Endodermal cell (in vitro differentiated cells): ENCODE data around the gene PPP4R1. TPM values are rescaled to one million over a fixed set of nuclear protein-coding genes. Genes with fewer than 3 reads are reported as not detected.
"Not testable (repeated sequence)": the region's sequence is repeated elsewhere in the genome, so short reads cannot be mapped to it uniquely, and the experiment has no call there.

Experiments
- DNase-seq: peaks from one replicate; pipeline ENCODE4 v3.0.0-alpha.2; 2017
- H3K27ac ChIP-seq: 2 replicates; pipeline ENCODE4 v1.5.1; 2013; ENCODE audit warnings: mild to moderate bottlenecking, low read depth, low read length, moderate library complexity
- H3K27me3 ChIP-seq: 2 replicates; pipeline ENCODE4 v1.6.1; 2013; ENCODE audit warnings: mild to moderate bottlenecking, low read length, moderate library complexity; ENCODE audit not compliant: insufficient read depth, control insufficient read depth, poor library complexity, severe bottlenecking
- H3K36me3 ChIP-seq: 2 replicates; pipeline ENCODE4 v1.7.0; 2013; ENCODE audit warnings: mild to moderate bottlenecking, low read length, moderate library complexity; ENCODE audit not compliant: control insufficient read depth, insufficient read depth
- H3K4me1 ChIP-seq: one replicate; pipeline ENCODE4 v1.7.0; 2013; ENCODE audit warnings: low read length; ENCODE audit not compliant: control insufficient read depth, insufficient read depth
- H3K4me3 ChIP-seq: 2 replicates; pipeline ENCODE4 v1.5.1; 2013; ENCODE audit warnings: mild to moderate bottlenecking, low read length, moderate library complexity
- H3K9ac ChIP-seq: 2 replicates; pipeline ENCODE4 v1.6.1; 2013; ENCODE audit warnings: mild to moderate bottlenecking, low read length, moderate library complexity; ENCODE audit not compliant: poor library complexity, severe bottlenecking; ENCODE audit errors: extremely low read depth
- H3K9me3 ChIP-seq: 2 replicates; pipeline ENCODE4 v1.6.1; 2013; ENCODE audit warnings: mild to moderate bottlenecking, low read length, moderate library complexity; ENCODE audit not compliant: control insufficient read depth
- H3K27ac Mint-ChIP-seq: 2 replicates; pipeline ENCODE4 v1.8.0; 2020; ENCODE audit warnings: mixed read lengths
- H3K27me3 Mint-ChIP-seq: 2 replicates; pipeline ENCODE4 v1.8.0; 2021; ENCODE audit warnings: mild to moderate bottlenecking, mixed read lengths; ENCODE audit not compliant: insufficient read depth
- H3K36me3 Mint-ChIP-seq: 2 replicates; pipeline ENCODE4 v1.8.0; 2020; ENCODE audit warnings: low read depth, mixed read lengths
- H3K4me1 Mint-ChIP-seq: 2 replicates; pipeline ENCODE4 v1.8.0; 2020; ENCODE audit warnings: mixed read lengths
- H3K4me3 Mint-ChIP-seq: 2 replicates; pipeline ENCODE4 v1.8.0; 2020; ENCODE audit warnings: mild to moderate bottlenecking, moderate library complexity, mixed read lengths
- H3K9me3 Mint-ChIP-seq: 2 replicates; pipeline ENCODE4 v1.8.0; 2020; ENCODE audit warnings: mild to moderate bottlenecking, mixed read lengths
- CTCF ChIP-seq: fragments of 200-600 bp; sonication (generic); conservative IDR thresholded peaks from 2 replicates; pipeline ENCODE4 v1.5.0; 2021; ENCODE audit warnings: antibody characterized with exemption, mild to moderate bottlenecking
- WGBS, 2 experiments: methylation state at CpG; one replicate each; pipeline versions ENCODE4 v1.1.5 to v1.1.7; 2013; ENCODE audit warnings: missing lambda C conversion rate in 2 of 2, mixed read lengths in 1 of 2; ENCODE audit not compliant: insufficient coverage in 1 of 2, insufficient read length in 1 of 2; 5-methylcytosine and 5-hydroxymethylcytosine counted together
- total RNA-seq, 2 donors: library from RNA; stranded (reverse); fragmentation: NEBNext Ultra II Directional in 1 of 2; extraction: Animal tissue kit (Norgen Biotek cat#: 25700) in 1 of 2; gene quantifications; 2 replicates in 1 of 2; 3 replicates in 1 of 2; pipeline ENCODE4 v1.2.1, GENCODE V29; 2021

The PPP4R1 gene
- total RNA-seq, 2 donors from 2014 or later = 85.8 to 116 TPM

DNA sequence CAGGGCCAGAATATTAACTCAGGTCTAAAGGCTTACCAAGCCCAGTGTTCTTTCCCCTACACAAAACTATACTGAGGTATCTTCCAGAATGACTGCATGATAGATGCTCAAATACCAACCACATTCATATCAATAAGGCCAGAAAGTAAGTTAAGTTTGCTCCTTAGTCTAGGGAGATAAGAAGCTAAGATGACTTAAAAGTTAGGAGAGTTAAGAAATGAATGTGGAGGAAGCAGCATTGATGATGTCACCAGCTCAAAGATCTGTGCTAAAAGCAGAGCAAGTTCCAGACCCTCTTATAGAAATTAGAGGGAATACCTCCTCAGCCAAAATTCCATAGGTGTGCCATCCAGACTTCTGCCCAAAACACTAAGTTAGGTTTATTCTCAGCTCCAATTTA lies 6.1 kb downstream of the PPP4R1 start:
- no peaks in the 10 kb centered on the region for H3K27me3 ChIP-seq
- peaks cover 23% of the 10 kb centered on the region for H3K36me3 ChIP-seq
- H3K4me3 ChIP-seq = no peak overlapping the region
- H3K27me3 Mint-ChIP-seq = no peaks in the 10 kb centered on the region
- no peak for DNase-seq
- H3K9me3 Mint-ChIP-seq = peaks cover 6% of the 10 kb centered on the region
- no peak overlapping the region for H3K4me3 Mint-ChIP-seq
- no peak overlapping the region for H3K27ac ChIP-seq
- peaks cover 39% of the 10 kb centered on the region for H3K36me3 Mint-ChIP-seq
- H3K9me3 ChIP-seq = no peaks in the 10 kb centered on the region
- no peak overlapping the region for H3K27ac Mint-ChIP-seq
- H3K4me1 Mint-ChIP-seq = peaks cover 32% of the 10 kb centered on the region
- no peaks in the 10 kb centered on the region for H3K4me1 ChIP-seq
- TF ChIP-seq CTCF = no peak
- H3K9ac ChIP-seq = no peak overlapping the region

DNA sequence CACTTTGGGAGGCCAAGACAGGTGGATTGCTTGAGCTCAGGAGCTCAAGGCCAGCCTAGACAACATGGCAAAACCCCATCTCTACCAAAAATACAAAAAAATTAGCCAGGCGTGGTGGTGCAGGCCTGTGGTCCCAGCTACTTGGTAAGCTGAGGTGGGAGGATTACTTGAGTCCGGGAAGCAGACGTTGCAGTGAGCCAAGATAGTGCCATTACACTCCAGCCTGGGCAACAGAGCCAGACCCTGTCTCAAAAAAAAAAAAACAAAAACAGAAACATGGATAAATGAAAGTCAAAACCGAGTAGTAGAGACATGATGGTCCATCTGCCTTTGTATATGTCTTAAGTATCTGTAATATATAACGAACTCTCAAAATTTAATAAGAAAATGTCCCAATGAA lies 7.2 kb downstream of the PPP4R1 start:
- H3K4me3 Mint-ChIP-seq, DNase-seq, H3K9me3 ChIP-seq, H3K4me3 ChIP-seq, H3K27ac ChIP-seq, H3K27ac Mint-ChIP-seq, H3K4me1 ChIP-seq, H3K9ac ChIP-seq, H3K27me3 ChIP-seq, H3K27me3 Mint-ChIP-seq: not testable (repeated sequence)
- Mint-ChIP-seq H3K36me3 (peaks cover 45% of the 10 kb centered on the region), H3K4me1 (peaks cover 20% of the 10 kb centered on the region), H3K9me3 (peaks cover 13% of the 10 kb centered on the region)
- 82 to 99% methylated on average over 2 to 5 of the region's 5 CpGs for WGBS, 2 experiments
- H3K36me3 ChIP-seq = peaks cover 28% of the 10 kb centered on the region

DNA sequence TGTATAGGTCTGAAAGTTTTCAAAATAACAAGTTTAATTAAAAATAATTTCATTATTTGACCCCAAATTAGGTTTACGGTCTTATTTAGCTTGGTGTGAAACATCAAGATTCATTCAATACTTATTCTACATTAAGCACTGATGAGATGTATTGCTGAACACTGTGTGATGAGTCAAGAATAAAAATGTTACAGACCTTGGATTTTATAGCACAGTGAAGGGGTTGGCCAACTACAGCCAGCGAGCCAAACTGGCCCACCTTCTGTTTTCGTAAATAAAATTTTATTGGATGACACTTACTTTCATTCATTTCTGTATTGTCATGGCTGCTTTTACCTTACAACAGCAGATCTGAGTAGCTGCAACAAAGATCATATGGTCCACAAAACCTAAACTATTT lies 8.3 kb downstream of the PPP4R1 start:
- no peak for DNase-seq
- H3K36me3 ChIP-seq = peaks cover 23% of the 10 kb centered on the region
- no peaks in the 10 kb centered on the region for H3K27me3 ChIP-seq
- Mint-ChIP-seq H3K4me1 (peaks cover 17% of the 10 kb centered on the region), H3K36me3 (peaks cover 43% of the 10 kb centered on the region), H3K27me3 (no peaks in the 10 kb centered on the region), H3K27ac (no peak overlapping the region), H3K9me3 (peaks cover 23% of the 10 kb centered on the region), H3K4me3 (no peak overlapping the region)
- TF ChIP-seq CTCF = no peak
- H3K27ac ChIP-seq = no peak overlapping the region
- H3K4me1 ChIP-seq = no peaks in the 10 kb centered on the region
- WGBS, 2 experiments = 97 to 100% methylated on average over 2 to 3 of the region's 3 CpGs
- peaks cover 10% of the 10 kb centered on the region for H3K9me3 ChIP-seq
- H3K4me3 ChIP-seq = no peak overlapping the region
- no peak overlapping the region for H3K9ac ChIP-seq

GRCh38 chr18:9604348-9604747 lies 10.0 kb downstream of the PPP4R1 start:
- Histone ChIP-seq H3K4me1 (no peaks in the 10 kb centered on the region), H3K4me3 (no peak overlapping the region), H3K27me3 (no peaks in the 10 kb centered on the region), H3K9me3 (peaks cover 27% of the 10 kb centered on the region), H3K36me3 (peaks cover 34% of the 10 kb centered on the region), H3K9ac (no peak overlapping the region), H3K27ac (no peak overlapping the region)
- H3K27me3 Mint-ChIP-seq = no peaks in the 10 kb centered on the region
- WGBS, 2 experiments = 95 to 100% methylated on average over 1 to 2 of the region's 2 CpGs
- peaks cover 40% of the 10 kb centered on the region for H3K9me3 Mint-ChIP-seq
- TF ChIP-seq CTCF = no peak
- peaks cover 11% of the 10 kb centered on the region for H3K4me1 Mint-ChIP-seq
- H3K4me3 Mint-ChIP-seq = no peak overlapping the region
- H3K27ac Mint-ChIP-seq = no peak overlapping the region
- H3K36me3 Mint-ChIP-seq = peaks cover 50% of the 10 kb centered on the region
- no peak for DNase-seq
